GM12891 (cell line): Measurements from ENCODE around the gene FSHB.

Experiments
- POLR2A ChIP-seq: IDR thresholded peaks from 2 replicates; pipeline ENCODE4 v1.6.1; 2011; ENCODE audit warnings: low read depth, low read length, control low read depth
- POLR2AphosphoS5 ChIP-seq: IDR thresholded peaks from 2 replicates; pipeline ENCODE4 v1.6.1; 2011; ENCODE audit warnings: low read depth, low read length, control low read depth
- POU2F2 ChIP-seq: IDR thresholded peaks from 2 replicates; pipeline ENCODE4 v1.6.1; 2011; ENCODE audit warnings: low read depth, mild to moderate bottlenecking, control low read depth, low read length, moderate library complexity
- TAF1 ChIP-seq: IDR thresholded peaks from 2 replicates; pipeline ENCODE4 v1.6.1; 2011; ENCODE audit warnings: low read depth, low read length, control low read depth

DNA sequence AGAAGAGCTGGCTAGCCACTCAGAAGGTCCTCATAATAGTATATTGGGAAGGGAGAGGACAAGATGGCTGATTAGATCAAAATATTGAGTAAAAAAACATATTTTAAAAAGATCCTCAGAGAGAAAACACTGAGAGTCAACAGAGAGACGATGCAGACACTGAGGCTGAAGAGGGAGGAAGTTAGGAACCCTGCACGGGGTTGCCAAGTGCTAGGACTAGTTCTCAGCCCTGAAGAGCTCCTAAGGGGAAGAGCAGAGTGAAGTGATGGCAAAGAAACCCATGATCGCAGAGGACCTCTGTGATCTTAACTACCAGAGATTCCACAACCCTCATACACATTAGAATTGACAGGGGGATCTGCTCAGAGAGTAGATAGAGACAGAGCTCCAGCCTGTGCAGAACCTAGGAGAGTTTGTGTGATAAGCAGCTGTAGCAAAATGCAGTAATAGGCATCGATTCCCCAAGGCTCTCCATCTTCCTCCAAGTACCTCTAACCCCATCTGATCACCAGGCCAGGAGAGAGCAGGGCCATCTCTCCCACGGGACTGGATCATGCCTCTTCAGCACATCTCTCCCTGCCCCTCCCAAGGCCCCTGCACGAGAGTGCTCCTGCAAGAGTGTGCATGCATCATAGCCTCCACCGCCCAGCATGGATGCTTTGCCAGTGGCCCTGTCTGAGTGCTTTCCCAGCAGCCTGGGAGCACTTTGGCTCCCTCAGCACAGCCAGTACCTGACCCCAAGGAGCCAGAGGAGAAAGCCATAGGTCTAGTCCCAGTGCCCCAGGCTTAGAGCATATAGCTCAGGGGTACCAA lies 50.9 kb downstream of the FSHB start:
- TF ChIP-seq POLR2AphosphoS5 (no peak), POLR2A (no peak), TAF1 (no peak), POU2F2 (no peak)
